ENCODE measurements around the gene PCSK5.

DNA sequence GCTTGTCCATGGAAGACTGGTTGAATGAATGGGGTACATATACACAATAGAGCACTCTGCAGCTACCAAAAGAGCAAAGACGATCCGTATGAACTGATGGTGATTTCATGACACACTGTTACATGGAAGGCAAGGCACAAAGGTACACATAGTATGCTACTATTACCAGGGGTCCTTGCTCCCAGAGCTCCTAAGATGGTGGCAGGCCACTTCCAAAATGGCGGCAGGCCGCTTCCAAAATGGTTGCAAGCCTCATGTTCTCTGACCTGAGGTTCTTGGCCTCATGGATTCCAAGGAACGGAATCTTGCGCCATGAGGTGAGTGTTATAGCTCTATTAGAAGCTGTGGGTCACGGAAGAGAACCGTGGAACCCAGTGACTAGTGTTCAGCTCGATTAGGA lies 356.2 kb downstream of the PCSK5 start:
- TF ChIP-seq CTCF (optimal IDR thresholded peaks at IDR 0.05 in 1 of 3, IDR thresholded peaks at IDR 0.05 in 1 of 3, conservative IDR thresholded peaks at IDR 0.05 in 1 of 3; ENCODE audit: extremely low read depth in 1 of 3, insufficient read depth in 2 of 3, low read length in 3 of 3), result no peak
- TF ChIP-seq EZH2 (IDR thresholded peaks at IDR 0.05; ENCODE audit: low read length), result no peak
